Progenitor cell of endocrine pancreas (in vitro differentiated cells): ENCODE measurements around the gene FMN2. TPM values are rescaled to one million over a fixed set of nuclear protein-coding genes. Genes with fewer than 3 reads are reported as not detected.

Experiments
- DNase-seq: peaks from one replicate; pipeline ENCODE4 v3.0.0; 2021; ENCODE audit warnings: low spot score; ENCODE audit not compliant: unreplicated experiment
- H3K27ac Mint-ChIP-seq: 2 replicates; pipeline ENCODE4 v1.8.0; 2021; ENCODE audit warnings: mild to moderate bottlenecking, moderate library complexity, mixed read lengths
- H3K27me3 Mint-ChIP-seq: 2 replicates; pipeline ENCODE4 v1.8.0; 2021; ENCODE audit warnings: mixed read lengths
- H3K36me3 Mint-ChIP-seq: 2 replicates; pipeline ENCODE4 v1.8.0; 2022; ENCODE audit warnings: mixed read lengths; ENCODE audit not compliant: insufficient read depth
- H3K4me1 Mint-ChIP-seq: 2 replicates; pipeline ENCODE4 v1.8.0; 2021; ENCODE audit warnings: low read depth, mixed read lengths
- H3K4me3 Mint-ChIP-seq: 2 replicates; pipeline ENCODE4 v1.8.0; 2021; ENCODE audit warnings: low read depth, mild to moderate bottlenecking, moderate library complexity, mixed read lengths
- H3K9me3 Mint-ChIP-seq: 2 replicates; pipeline ENCODE4 v1.8.0; 2021; ENCODE audit warnings: low read depth, mixed read lengths
- CTCF ChIP-seq: fragments of 200-600 bp; sonication (generic); IDR thresholded peaks from one replicate; pipeline ENCODE4 v1.5.0; 2021; ENCODE audit warnings: antibody characterized with exemption, mild to moderate bottlenecking; ENCODE audit not compliant: unreplicated experiment
- total RNA-seq: library from RNA; stranded (reverse); gene quantifications from 2 replicates; pipeline ENCODE4 v1.2.1, GENCODE V29; 2021

The FMN2 gene
- total RNA-seq, 1 donor from 2014 or later, result 3.2 TPM

GRCh38 chr1:240349695-240350094 is 258.0 kb downstream of the FMN2 start:
- Mint-ChIP-seq H3K9me3 (no peaks in the 10 kb centered on the region), H3K27ac (no peak overlapping the region), H3K4me3 (no peak overlapping the region), H3K4me1 (no peaks in the 10 kb centered on the region), H3K36me3 (no peaks in the 10 kb centered on the region), H3K27me3 (no peaks in the 10 kb centered on the region)
- DNase-seq, result no peak
- TF ChIP-seq CTCF, result no peak

- Mint-ChIP-seq H3K4me3 (no peak overlapping the region), H3K36me3 (no peaks in the 10 kb centered on the region), H3K4me1 (no peaks in the 10 kb centered on the region), H3K27ac (no peak overlapping the region), H3K9me3 (no peaks in the 10 kb centered on the region), H3K27me3 (no peaks in the 10 kb centered on the region)
- no peak for TF ChIP-seq CTCF
- no peak for DNase-seq
Measured at GRCh38 chr1:240350910-240351331, 259.2 kb downstream of the FMN2 start.

GRCh38 chr1:240351690-240352089 is 260.0 kb downstream of the FMN2 start:
- no peak for TF ChIP-seq CTCF
- H3K9me3 Mint-ChIP-seq, result no peaks in the 10 kb centered on the region
- H3K27me3 Mint-ChIP-seq, result no peaks in the 10 kb centered on the region
- H3K27ac Mint-ChIP-seq, result no peak overlapping the region
- H3K36me3 Mint-ChIP-seq, result no peaks in the 10 kb centered on the region
- DNase-seq, result no peak
- no peaks in the 10 kb centered on the region for H3K4me1 Mint-ChIP-seq
- H3K4me3 Mint-ChIP-seq, result no peak overlapping the region

GRCh38 chr1:240352769-240353168 is 261.1 kb downstream of the FMN2 start:
- no peak for DNase-seq
- H3K36me3 Mint-ChIP-seq, result no peaks in the 10 kb centered on the region
- H3K27me3 Mint-ChIP-seq, result no peaks in the 10 kb centered on the region
- no peak overlapping the region for H3K27ac Mint-ChIP-seq
- H3K9me3 Mint-ChIP-seq, result no peaks in the 10 kb centered on the region
- H3K4me3 Mint-ChIP-seq, result no peak overlapping the region
- no peaks in the 10 kb centered on the region for H3K4me1 Mint-ChIP-seq
- no peak for TF ChIP-seq CTCF

GRCh38 chr1:240356568-240356967 is 264.9 kb downstream of the FMN2 start:
- Mint-ChIP-seq H3K27ac (no peak overlapping the region), H3K9me3 (no peaks in the 10 kb centered on the region), H3K4me3 (no peak overlapping the region), H3K4me1 (no peaks in the 10 kb centered on the region), H3K27me3 (no peaks in the 10 kb centered on the region), H3K36me3 (no peaks in the 10 kb centered on the region)
- no peak for TF ChIP-seq CTCF
- DNase-seq, result no peak
